ENCODE data around the gene DRAXIN. TPM values are rescaled to one million over a fixed set of nuclear protein-coding genes. Genes with fewer than 3 reads are reported as not detected.

Gene DRAXIN
- total and polyA plus RNA-seq, 11 donors: 0.03 to 0.29 (median 0.10) TPM; not detected in 4

GRCh38 chr1:11688506-11688905 lies 3.0 kb upstream of the DRAXIN start:
- H3K4me1 ChIP-seq: peaks cover 0 to 29% (median 8%) of the 10 kb centered on the region in 12 donors
- DNase-seq (no peak), ATAC-seq (no peak)
- H3K9me3 ChIP-seq: no peaks in the 10 kb centered on the region
- peaks cover 19 to 78% (median 51%) of the 10 kb centered on the region in 9 donors for H3K27me3 ChIP-seq
- 93 to 95% (median 94%) methylated on average over 4 of the region's 4 CpGs for WGBS, 4 donors
- no peaks in the 10 kb centered on the region for H3K36me3 ChIP-seq
- H3K27ac ChIP-seq: no peak overlapping the region
- no peak overlapping the region for H3K4me3 ChIP-seq
- TF ChIP-seq POLR2A (IDR thresholded peaks at IDR 0.05) (no peak), CTCF (IDR thresholded peaks at IDR 0.05) (no peak)
- intact Hi-C loops (cut with DNase I): no loop called here

DNA sequence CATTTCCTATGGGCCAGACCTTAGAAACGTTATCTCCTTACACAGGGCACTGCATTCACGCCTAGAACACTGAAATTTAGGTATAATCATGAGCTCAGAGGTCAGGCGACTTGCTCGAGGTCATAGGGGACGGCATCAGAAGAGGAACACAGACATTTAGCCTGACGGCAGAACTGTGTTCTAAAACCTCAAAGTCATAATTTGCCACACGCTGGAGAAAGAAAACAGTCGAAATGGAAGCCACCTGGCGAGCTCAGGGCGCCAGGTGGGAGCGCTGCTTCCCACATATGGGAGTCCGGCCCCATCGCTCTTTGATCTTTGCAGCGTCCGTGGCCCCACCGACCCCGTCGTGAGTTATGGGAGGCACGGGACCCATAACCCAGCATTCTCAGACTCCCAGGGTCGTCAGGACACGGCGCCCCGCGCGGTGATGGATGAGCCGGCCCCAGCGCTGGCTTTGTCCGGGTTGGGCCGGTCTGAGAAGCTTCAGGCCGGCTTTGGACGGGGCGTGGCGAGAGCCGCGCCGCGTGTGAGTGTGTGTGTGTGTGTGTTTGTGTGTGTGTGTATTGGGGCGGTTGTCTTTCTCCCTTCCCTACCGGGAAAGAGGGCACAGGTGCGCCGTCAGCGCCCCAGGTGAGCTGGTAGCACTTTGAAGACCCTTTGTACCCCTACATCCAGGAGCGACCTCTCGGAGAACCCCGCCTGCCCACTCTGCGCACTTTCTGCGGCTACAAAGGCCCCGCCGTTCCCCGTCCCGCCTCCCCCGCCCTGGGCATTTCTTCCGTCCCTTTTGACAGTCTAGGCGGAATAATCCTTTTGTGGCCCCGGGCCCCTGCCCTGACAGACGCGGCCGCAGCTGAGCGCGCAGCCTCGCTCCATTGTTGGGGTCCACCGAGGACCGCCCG lies 861 bp upstream of the DRAXIN start:
- no peaks in the 10 kb centered on the region for H3K9me3 ChIP-seq
- WGBS, 4 donors: 4 to 7% (median 4%) methylated on average over 41 to 64 of the region's 64 CpGs
- ATAC-seq (no peak), DNase-seq (no peak)
- TF ChIP-seq POLR2A (IDR thresholded peaks at IDR 0.05): no peak
- no peak for TF ChIP-seq CTCF (IDR thresholded peaks at IDR 0.05)
- no peak overlapping the region for H3K27ac ChIP-seq
- H3K4me3 ChIP-seq: peak overlapping the region in 9 of 12 donors; percentile 13 to 47 (median 34)
- no peaks in the 10 kb centered on the region for H3K36me3 ChIP-seq
- peaks cover 23 to 88% (median 54%) of the 10 kb centered on the region in 9 donors for H3K27me3 ChIP-seq
- intact Hi-C loops (cut with DNase I): no loop called here
- peaks cover 0 to 31% (median 8%) of the 10 kb centered on the region in 12 donors for H3K4me1 ChIP-seq

DNA sequence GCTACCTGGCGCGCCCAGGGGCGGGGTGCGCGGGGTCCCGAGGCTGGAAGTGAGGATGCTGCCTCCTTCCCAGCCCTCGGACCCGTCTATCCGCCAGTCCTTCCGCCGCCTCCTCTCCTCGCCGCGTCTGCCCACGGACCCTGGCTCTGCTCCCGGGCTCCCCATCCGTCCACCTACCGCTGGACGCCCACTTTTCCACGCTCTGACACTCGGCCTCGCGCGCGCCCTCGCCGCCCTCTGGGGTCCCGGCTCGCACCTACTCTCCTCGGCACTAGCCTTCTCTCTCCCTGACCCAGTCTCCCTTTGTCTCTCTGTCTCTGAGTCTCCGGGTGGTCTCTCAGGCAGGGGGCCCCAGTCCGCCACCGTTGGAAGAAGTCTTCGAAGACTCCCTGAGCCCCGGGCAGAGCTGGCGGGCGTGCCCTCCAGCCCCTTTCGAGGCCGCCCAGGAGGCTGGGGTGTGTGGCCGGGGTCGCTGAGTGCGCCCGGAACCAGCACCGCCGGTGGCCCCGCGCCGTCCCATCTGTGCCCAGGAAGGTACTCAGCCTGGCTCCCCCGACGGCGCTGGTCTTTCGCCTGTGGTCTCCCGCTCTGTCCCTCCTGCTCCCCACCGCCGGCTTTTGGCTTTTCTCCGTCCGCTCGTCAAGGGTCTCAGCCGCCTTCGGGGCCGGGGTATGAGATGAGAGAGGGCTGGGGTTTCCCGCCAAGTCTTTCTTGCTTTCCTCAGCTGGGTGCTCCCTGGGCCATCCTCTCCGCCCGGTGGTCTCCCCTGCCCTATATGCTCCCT lies 610 bp downstream of the DRAXIN start:
- 3 to 4% (median 4%) methylated on average over 44 to 64 of the region's 64 CpGs for WGBS, 4 donors
- peaks cover 0 to 31% (median 8%) of the 10 kb centered on the region in 12 donors for H3K4me1 ChIP-seq
- TF ChIP-seq POLR2A (IDR thresholded peaks at IDR 0.05) (no peak), CTCF (IDR thresholded peaks at IDR 0.05) (no peak)
- intact Hi-C loops (cut with DNase I): no loop called here
- H3K4me3 ChIP-seq: peak overlapping the region in 3 of 12 donors; percentile 27 to 43 (median 39)
- no peaks in the 10 kb centered on the region for H3K9me3 ChIP-seq
- DNase-seq (no peak), ATAC-seq (no peak)
- H3K27ac ChIP-seq: no peak overlapping the region
- peaks cover 23 to 83% (median 54%) of the 10 kb centered on the region in 9 donors for H3K27me3 ChIP-seq
- H3K36me3 ChIP-seq: no peaks in the 10 kb centered on the region

Data from heart left ventricle (tissue), 16 donors.